Smooth muscle cell (in vitro differentiated cells): ENCODE measurements around the gene SHISA8. TPM values are rescaled to one million over a fixed set of nuclear protein-coding genes. Genes with fewer than 3 reads are reported as not detected.

Experiments used
- DNase-seq: peaks from one replicate; lab custom pipeline; 2025; ENCODE audit not compliant: unreplicated experiment; lab: John Stamatoyannopoulos, UW
- H2AFZ ChIP-seq: fragments of 200-600 bp; sonication (generic); 2 replicates; pipeline ENCODE4 v1.6.0; 2016; ENCODE audit warnings: antibody characterized with exemption, low read depth, mild to moderate bottlenecking
- H3F3A ChIP-seq: fragments of 200-600 bp; sonication (generic); 2 replicates; pipeline ENCODE4 v1.6.0; 2017; ENCODE audit warnings: antibody characterized with exemption, low read depth
- H3K27ac ChIP-seq: fragments of 200-600 bp; sonication (generic); 2 replicates; pipeline ENCODE4 v1.5.1; 2016; ENCODE audit warnings: low read depth, mild to moderate bottlenecking
- H3K27me3 ChIP-seq: fragments of 200-600 bp; sonication (generic); 2 replicates; pipeline ENCODE4 v1.6.1; 2016; ENCODE audit warnings: low read depth, mild to moderate bottlenecking
- H3K36me3 ChIP-seq: fragments of 200-600 bp; sonication (generic); 2 replicates; pipeline ENCODE4 v1.5.1; 2016; ENCODE audit warnings: low read depth
- H3K4me1 ChIP-seq: fragments of 200-600 bp; sonication (generic); 2 replicates; pipeline ENCODE4 v1.5.1; 2016; ENCODE audit warnings: low read depth
- H3K4me2 ChIP-seq: fragments of 200-600 bp; sonication (generic); 2 replicates; pipeline ENCODE4 v1.6.0; 2016; ENCODE audit warnings: mild to moderate bottlenecking
- H3K4me3 ChIP-seq: fragments of 200-600 bp; sonication (generic); 2 replicates; pipeline ENCODE4 v1.5.1; 2016; ENCODE audit warnings: mild to moderate bottlenecking
- H3K79me2 ChIP-seq: fragments of 200-600 bp; sonication (generic); 2 replicates; pipeline ENCODE4 v1.6.0; 2016; ENCODE audit warnings: low read depth, mild to moderate bottlenecking
- H3K9ac ChIP-seq: fragments of 200-600 bp; sonication (generic); 2 replicates; pipeline ENCODE4 v1.6.0; 2016; ENCODE audit warnings: low read depth
- H3K9me3 ChIP-seq: fragments of 200-600 bp; sonication (generic); replicated peaks from 2 replicates; pipeline ENCODE4 v1.5.1; 2016; ENCODE audit warnings: low read depth
- H4K20me1 ChIP-seq: fragments of 200-600 bp; sonication (generic); 2 replicates; pipeline ENCODE4 v1.6.0; 2016; ENCODE audit warnings: low read depth
- WGBS: methylation state at CpG from one replicate; pipeline ENCODE4 v1.1.7; 2016; ENCODE audit warnings: low lambda C conversion rate; 5-methylcytosine and 5-hydroxymethylcytosine counted together
- polyA plus RNA-seq: library from polyadenylated mRNA; unstranded; fragments of >200 nt; fragmentation: Nextera tagmentation; extraction: Ambion mirVana; gene quantifications from 2 replicates; pipeline ENCODE4 v1.2.1, GENCODE V29; 2016
- total RNA-seq: library from RNA; depleted of rRNA; stranded (reverse); fragments of >200 nt; gene quantifications from 2 replicates; pipeline ENCODE4 v1.2.3, GENCODE V29; 2014
- TF ChIP-seq, protein P1 (sequence below): fragments of 200-600 bp; sonication (generic); IDR thresholded peaks from 2 replicates; pipeline ENCODE4 v1.5.1; 2017; ENCODE audit warnings: borderline replicate concordance, mild to moderate bottlenecking, antibody characterized with exemption; ENCODE audit not compliant: insufficient read depth, poor library complexity, severe bottlenecking

The SHISA8 gene
- total and polyA plus RNA-seq, 2 experiments from 2014 or later = 0.11 TPM; not detected in 1

DNA sequence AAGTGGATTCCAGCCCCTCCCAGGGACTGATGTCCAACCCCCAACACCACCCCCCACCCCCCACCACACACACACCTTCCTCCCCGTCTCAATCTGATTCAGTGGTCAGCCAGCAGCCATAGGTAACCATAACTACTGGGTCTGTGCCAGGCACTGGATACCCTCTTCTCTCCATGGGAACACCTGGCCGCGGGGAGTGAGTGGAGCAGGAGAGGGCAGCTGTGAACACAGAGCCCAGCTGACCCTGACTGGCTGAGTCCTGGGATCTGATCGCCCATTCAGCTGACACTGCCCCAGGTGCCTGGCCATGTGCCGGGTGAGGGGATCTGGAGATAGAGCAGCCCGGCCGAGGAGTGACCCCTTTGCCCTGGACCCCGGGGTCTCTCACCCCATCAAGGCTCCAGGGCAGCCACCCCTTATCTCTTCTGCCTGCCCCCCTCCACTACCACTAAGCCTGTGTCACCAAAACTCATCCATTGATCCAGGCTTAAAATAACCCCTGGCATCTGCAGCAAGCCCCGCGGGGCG is 2.6 kb upstream of the SHISA8 start:
- TF ChIP-seq, protein P1, sequence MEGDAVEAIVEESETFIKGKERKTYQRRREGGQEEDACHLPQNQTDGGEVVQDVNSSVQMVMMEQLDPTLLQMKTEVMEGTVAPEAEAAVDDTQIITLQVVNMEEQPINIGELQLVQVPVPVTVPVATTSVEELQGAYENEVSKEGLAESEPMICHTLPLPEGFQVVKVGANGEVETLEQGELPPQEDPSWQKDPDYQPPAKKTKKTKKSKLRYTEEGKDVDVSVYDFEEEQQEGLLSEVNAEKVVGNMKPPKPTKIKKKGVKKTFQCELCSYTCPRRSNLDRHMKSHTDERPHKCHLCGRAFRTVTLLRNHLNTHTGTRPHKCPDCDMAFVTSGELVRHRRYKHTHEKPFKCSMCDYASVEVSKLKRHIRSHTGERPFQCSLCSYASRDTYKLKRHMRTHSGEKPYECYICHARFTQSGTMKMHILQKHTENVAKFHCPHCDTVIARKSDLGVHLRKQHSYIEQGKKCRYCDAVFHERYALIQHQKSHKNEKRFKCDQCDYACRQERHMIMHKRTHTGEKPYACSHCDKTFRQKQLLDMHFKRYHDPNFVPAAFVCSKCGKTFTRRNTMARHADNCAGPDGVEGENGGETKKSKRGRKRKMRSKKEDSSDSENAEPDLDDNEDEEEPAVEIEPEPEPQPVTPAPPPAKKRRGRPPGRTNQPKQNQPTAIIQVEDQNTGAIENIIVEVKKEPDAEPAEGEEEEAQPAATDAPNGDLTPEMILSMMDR = no peak
- H3K27me3 ChIP-seq = peaks cover 56% of the 10 kb centered on the region
- H3K4me1 ChIP-seq = peaks cover 11% of the 10 kb centered on the region
- H3K4me3 ChIP-seq = no peak overlapping the region
- H3K79me2 ChIP-seq = no peaks in the 10 kb centered on the region
- no peaks in the 10 kb centered on the region for H3K36me3 ChIP-seq
- no peak overlapping the region for H3K27ac ChIP-seq
- H4K20me1 ChIP-seq = no peaks in the 10 kb centered on the region
- H3K9me3 ChIP-seq = no peaks in the 10 kb centered on the region
- no peak for DNase-seq
- H3F3A ChIP-seq = no peaks in the 10 kb centered on the region
- WGBS = 87% methylated on average over 11 of the region's 11 CpGs
- no peak overlapping the region for H2AFZ ChIP-seq
- no peak overlapping the region for H3K4me2 ChIP-seq
- H3K9ac ChIP-seq = no peak overlapping the region

DNA sequence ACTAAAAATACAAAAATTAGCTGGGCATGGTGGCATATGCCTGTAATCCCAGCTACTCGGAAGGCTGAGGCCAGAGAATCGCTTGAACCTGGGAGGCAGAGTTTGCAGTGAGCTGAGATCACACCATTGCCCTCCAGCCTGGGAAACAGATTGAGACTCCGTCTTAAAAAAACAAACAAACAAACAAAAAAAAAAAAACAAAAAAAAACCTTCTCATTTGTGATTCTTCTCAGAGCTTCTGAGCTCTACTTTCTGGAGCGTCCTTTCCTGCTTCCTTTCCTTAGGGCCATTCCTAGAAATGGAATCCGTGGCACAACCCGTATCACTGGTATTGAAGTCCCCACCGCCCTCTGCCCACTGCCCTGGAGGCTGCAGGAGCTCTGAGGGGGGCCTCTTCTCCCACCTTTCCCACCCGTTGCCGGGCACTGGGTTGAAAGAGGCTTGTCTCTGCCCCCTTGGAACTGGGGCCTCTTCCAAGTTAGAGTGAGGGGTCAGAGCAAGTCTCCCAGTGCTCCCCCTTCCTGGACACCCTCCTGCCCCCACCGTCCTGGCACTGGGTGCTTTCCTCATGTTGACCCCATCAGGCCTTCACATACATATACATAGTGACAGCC is 2.0 kb upstream of the SHISA8 start:
- Histone ChIP-seq H3F3A (no peaks in the 10 kb centered on the region), H3K79me2 (no peaks in the 10 kb centered on the region), H3K9me3 (no peaks in the 10 kb centered on the region), H3K27ac (no peak overlapping the region), H3K36me3 (no peaks in the 10 kb centered on the region), H2AFZ (no peak overlapping the region), H3K4me1 (peaks cover 11% of the 10 kb centered on the region), H3K9ac (no peak overlapping the region), H3K4me2 (no peak overlapping the region), H4K20me1 (no peaks in the 10 kb centered on the region), H3K4me3 (no peak overlapping the region), H3K27me3 (peaks cover 62% of the 10 kb centered on the region)
- no peak for DNase-seq
- WGBS = 68% methylated on average over 10 of the region's 10 CpGs
- TF ChIP-seq, protein P1 = no peak

- Histone ChIP-seq H4K20me1 (peaks cover under 1% of the 10 kb centered on the region), H3K36me3 (no peaks in the 10 kb centered on the region), H3K4me2 (no peak overlapping the region), H2AFZ (no peak overlapping the region), H3K9me3 (no peaks in the 10 kb centered on the region), H3F3A (no peaks in the 10 kb centered on the region), H3K4me1 (peaks cover 11% of the 10 kb centered on the region), H3K79me2 (no peaks in the 10 kb centered on the region), H3K27me3 (peaks cover 71% of the 10 kb centered on the region), H3K4me3 (no peak overlapping the region), H3K9ac (no peak overlapping the region), H3K27ac (no peak overlapping the region)
- DNase-seq = no peak
- WGBS = 37% methylated on average over 11 of the region's 11 CpGs
- TF ChIP-seq, protein P1 = no peak
Observed at GRCh38 chr22:41915786-41916493, 1.1 kb upstream of the SHISA8 start.
